GM12892 (cell line): Measurements from ENCODE around the gene DNER.

Experiments used
- POLR2A ChIP-seq: IDR thresholded peaks from 2 replicates; pipeline ENCODE4 v1.6.1; 2011; ENCODE audit warnings: low read depth, low read length, control low read depth
- POLR2AphosphoS5 ChIP-seq: IDR thresholded peaks from 2 replicates; pipeline ENCODE4 v1.6.1; 2011; ENCODE audit warnings: low read depth, low read length, control low read depth
- TAF1 ChIP-seq: IDR thresholded peaks from 2 replicates; pipeline ENCODE4 v1.6.1; 2011; ENCODE audit warnings: low read depth, mild to moderate bottlenecking, control low read depth, low read length, borderline replicate concordance

GRCh38 chr2:229531594-229531993, 182.8 kb downstream of the DNER start:
- no peak for TF ChIP-seq POLR2A
- TF ChIP-seq POLR2AphosphoS5: no peak
- no peak for TF ChIP-seq TAF1
